H1 (cell line): ENCODE data around the gene RPUSD2.

Source experiments
- ATF2 ChIP-seq: IDR thresholded peaks from 2 replicates; pipeline ENCODE4 v1.6.1; 2012; ENCODE audit warnings: low read length, inconsistent platforms
- CTCF ChIP-seq, 3 experiments: IDR thresholded peaks; 1 replicate in 2 of 3; 2 replicates in 1 of 3; pipeline versions ENCODE4 v1.5.1 to v1.6.1; 2011; ENCODE audit warnings: low read length in 3 of 3, mild to moderate bottlenecking in 3 of 3, inconsistent platforms in 2 of 3, low read depth in 1 of 3, moderate library complexity in 1 of 3; ENCODE audit not compliant: insufficient read depth in 1 of 3; ENCODE audit errors: control extremely low read depth in 1 of 3
- KDM5A ChIP-seq: fragments of 200-600 bp; IDR thresholded peaks from 2 replicates; pipeline ENCODE4 v1.7.1; 2012; ENCODE audit warnings: mild to moderate bottlenecking, low read length, inconsistent platforms, mixed read lengths
- MAX ChIP-seq: IDR thresholded peaks from 2 replicates; pipeline ENCODE4 v1.6.1; 2012; ENCODE audit warnings: inconsistent platforms
- POLR2A ChIP-seq, 2 experiments: IDR thresholded peaks; 1 replicate in 1 of 2; 2 replicates in 1 of 2; pipeline ENCODE4 v1.6.1; 2011; ENCODE audit warnings: low read depth in 2 of 2, low read length in 2 of 2, mild to moderate bottlenecking in 2 of 2; ENCODE audit errors: control extremely low read depth in 1 of 2
- POLR2AphosphoS5 ChIP-seq: IDR thresholded peaks from 2 replicates; pipeline ENCODE4 v1.6.1; 2011; ENCODE audit warnings: low read depth, low read length
- SIN3A ChIP-seq, 2 experiments: IDR thresholded peaks in 1 of 2; conservative IDR thresholded peaks in 1 of 2; 2 replicates each; pipeline ENCODE4 v1.6.1; 2011 to 2012; ENCODE audit warnings: low read length in 2 of 2, improper control_type of control experiment in 1 of 2, low read depth in 1 of 2, mild to moderate bottlenecking in 1 of 2
- SUZ12 ChIP-seq: fragments of 200-600 bp; sonication (generic); IDR thresholded peaks from 2 replicates; pipeline ENCODE4 v1.6.1; 2012; ENCODE audit warnings: mild to moderate bottlenecking, inconsistent platforms, low read length, moderate library complexity, mixed read lengths
- TAF1 ChIP-seq: IDR thresholded peaks from 2 replicates; pipeline ENCODE4 v1.6.1; 2011; ENCODE audit warnings: mild to moderate bottlenecking, low read depth, low read length

- no peak for TF ChIP-seq ATF2
- no peak for TF ChIP-seq POLR2AphosphoS5
- no peak for TF ChIP-seq SIN3A (conservative IDR thresholded peaks at IDR 0.05 in 1 of 2, IDR thresholded peaks at IDR 0.05 in 1 of 2; ENCODE audit: low read depth in 1 of 2, low read length in 2 of 2)
- no peak for TF ChIP-seq CTCF (IDR thresholded peaks at IDR 0.05; ENCODE audit: control extremely low read depth in 1 of 3, insufficient read depth in 1 of 3, low read depth in 1 of 3, low read length in 3 of 3)
- TF ChIP-seq TAF1: no peak
- TF ChIP-seq KDM5A: no peak
- TF ChIP-seq SUZ12: no peak
- TF ChIP-seq POLR2A (IDR thresholded peaks at IDR 0.05; ENCODE audit: control extremely low read depth in 1 of 2, low read depth in 2 of 2, low read length in 2 of 2): no peak
- TF ChIP-seq MAX: no peak
Measured at GRCh38 chr15:40533763-40534364, 35.2 kb upstream of the RPUSD2 start.
